OCI-LY1 (cell line): Measurements from ENCODE around the gene TASL.

ENCODE experiments used
- CTCF ChIP-seq: fragments of 200-600 bp; sonication (generic), shearing (Covaris generic); IDR thresholded peaks from 2 replicates; pipeline ENCODE4 v1.5.1; 2017; ENCODE audit warnings: mild to moderate bottlenecking, antibody characterized with exemption, low read length, moderate library complexity, mixed read lengths
- EZH2 ChIP-seq: fragments of 200-600 bp; sonication (generic), shearing (Covaris generic); IDR thresholded peaks from 2 replicates; pipeline ENCODE4 v1.8.0; 2017; ENCODE audit warnings: borderline replicate concordance, mixed run types, mild to moderate bottlenecking, antibody characterized with exemption, low read length, moderate library complexity, mixed read lengths

- TF ChIP-seq CTCF: no peak
- no peak for TF ChIP-seq EZH2
Measured at GRCh38 chrX:30613721-30614120, 36.2 kb upstream of the TASL start.
